HG03108 (cell line): ENCODE data around the gene VAMP8.
"Not testable (repeated sequence)": the region's sequence is repeated elsewhere in the genome, so short reads cannot be mapped to it uniquely, and the experiment has no call there.

ENCODE experiments used
- ATAC-seq: cut with Tn5 transposase; IDR thresholded peaks from one replicate; pipeline ENCODE4 v1.9.1; 2021; ENCODE audit warnings: moderate library complexity; ENCODE audit not compliant: unreplicated experiment

The VAMP8 gene

DNA sequence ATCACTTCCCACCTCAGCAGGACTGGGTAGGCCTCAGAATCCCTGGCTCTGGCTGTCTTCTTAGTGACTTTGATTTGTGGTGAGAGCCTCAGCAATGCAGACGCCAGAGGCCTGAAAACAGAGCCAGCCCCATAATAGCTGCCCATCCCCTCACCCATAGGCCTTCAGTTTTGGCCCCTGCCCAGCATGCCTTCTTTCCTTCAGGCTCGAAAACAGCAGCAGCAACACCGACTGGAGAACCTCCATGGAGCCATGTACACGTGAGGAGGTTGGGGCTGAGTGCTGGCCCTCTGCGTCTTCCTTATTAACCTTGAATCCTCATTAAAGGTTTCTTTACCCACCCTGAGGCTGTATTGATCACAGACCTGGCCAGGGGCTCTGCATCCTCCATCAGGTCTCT lies 19.9 kb downstream of the VAMP8 start:
- ATAC-seq = no peak

DNA sequence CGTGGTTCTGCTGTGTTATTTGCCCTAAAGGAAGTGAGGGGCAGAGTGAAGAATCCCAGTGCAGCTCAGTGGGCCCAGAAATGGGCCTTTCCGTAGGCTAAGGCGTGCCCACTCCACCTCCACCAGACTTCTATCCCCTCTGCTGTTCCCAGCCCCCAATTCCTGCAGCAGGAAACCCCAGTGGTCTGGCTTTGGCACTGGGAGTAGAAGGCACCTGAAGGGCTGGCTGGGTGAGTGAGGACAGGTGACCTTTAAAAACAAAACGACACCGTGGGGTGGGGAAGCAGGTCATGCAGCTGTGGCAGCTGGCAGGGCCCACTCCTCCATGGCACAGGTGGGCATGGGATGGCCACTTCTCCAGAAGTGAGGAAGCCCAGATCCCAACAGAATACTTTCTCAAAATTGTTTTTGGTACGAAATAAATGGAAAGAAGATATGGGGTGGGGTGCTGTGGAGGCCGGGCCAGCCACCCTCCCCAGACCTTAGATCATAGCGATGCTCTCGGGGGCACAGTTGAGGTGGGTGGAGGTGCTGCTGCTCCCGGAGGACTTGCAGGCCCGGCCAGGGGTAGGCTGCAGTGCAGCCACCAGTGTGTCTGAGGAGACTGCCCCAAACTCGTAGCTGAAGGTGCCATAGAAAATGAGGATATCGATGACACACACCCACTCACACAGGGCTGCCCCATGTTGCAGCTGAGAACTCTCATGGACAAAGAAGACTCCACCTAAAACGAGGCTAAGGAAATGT lies 21.4 kb downstream of the VAMP8 start:
- ATAC-seq = no peak

DNA sequence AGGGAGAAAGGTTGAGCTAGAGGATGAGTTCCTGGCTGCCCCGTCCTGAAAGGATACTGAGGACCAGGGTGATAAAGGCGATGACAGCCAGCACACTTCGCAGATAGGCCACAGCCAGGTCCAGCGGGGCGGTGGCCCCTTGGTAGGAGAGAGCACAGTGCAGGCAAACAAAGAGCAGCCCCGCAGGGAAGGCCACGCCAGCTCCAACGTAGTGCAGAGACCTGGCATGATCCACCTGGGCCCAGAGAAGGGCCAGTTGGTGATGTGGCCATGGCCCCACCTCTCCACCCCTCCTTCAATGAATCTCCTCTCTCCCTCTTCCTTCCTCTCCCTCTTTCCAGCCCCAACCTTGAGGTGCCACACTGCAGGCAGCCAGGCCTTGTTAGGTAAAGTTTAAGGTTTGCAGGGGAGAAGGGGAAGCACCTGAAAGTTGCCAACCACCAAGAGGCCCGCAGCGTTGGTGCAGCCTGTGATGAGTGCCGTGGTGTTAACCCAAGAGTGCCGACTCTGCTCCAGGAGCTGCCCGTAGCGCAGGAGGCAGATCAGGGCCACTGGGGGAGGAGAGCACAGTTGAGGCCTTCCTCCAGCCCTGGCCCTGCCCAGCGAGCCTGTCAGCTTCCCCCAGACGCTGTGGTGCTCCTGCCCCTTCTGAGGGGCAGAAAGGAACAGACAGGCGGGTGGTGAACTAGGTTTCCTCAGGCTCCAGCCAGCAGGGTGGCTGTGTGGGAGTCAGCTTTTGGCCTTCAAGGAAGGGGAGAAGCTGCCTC lies 22.3 kb downstream of the VAMP8 start:
- no peak for ATAC-seq

DNA sequence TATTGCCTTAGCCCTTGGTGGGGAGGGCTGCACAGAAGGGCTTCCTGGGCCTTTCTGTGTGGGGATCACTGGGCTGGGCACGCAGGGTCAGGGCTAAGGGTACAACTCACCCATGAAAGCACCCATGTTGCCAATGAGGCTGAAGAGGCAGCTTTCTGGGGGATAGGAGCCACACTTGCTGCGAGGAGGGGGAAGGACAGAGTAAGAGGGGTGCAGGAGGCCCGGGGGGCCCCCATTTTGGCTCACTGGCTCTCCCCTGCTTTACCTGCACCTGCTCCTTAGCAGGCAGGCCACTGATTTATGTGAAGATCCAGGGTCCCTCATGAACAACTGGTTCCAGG lies 22.8 kb downstream of the VAMP8 start:
- ATAC-seq = no peak

DNA sequence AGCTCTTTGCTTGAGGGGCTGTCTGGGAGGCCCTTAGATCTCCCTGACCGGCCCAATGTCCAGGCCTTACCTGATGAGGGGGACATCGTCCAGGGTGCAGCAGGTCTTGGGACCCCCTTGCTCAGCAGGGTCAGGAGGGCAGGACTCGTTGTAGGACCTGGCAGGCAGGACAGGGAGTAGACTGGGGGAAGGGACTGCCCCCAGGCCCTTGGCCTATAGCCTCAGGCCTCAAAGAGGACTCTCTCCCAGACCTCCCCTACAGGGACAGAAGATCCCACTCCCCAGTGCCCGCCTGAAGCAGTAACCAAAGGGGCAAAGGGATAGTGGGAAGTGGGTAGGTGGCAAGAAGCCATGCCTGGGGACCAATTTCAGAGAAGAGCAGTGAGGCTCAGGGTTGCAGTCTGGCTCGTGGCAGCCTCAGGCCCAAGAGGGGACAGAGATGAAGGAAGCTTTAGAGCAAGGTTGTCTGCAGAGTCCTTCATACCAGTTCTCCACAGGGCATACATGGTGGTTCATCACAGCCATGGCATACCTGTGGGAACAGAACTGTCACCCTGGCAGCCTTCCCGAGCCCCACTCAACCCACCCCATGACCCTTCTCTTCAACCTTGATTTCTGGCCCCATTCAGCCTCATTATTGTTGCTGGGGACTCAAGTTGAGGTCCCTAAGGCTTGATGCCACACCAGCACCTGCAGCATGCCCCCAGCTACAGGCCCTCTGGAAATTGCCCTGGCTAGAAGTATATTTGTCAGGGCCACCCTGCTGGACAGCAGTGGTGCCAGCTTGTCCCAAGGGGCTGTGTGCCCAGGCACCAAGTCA lies 23.8 kb downstream of the VAMP8 start:
- ATAC-seq = no peak

DNA sequence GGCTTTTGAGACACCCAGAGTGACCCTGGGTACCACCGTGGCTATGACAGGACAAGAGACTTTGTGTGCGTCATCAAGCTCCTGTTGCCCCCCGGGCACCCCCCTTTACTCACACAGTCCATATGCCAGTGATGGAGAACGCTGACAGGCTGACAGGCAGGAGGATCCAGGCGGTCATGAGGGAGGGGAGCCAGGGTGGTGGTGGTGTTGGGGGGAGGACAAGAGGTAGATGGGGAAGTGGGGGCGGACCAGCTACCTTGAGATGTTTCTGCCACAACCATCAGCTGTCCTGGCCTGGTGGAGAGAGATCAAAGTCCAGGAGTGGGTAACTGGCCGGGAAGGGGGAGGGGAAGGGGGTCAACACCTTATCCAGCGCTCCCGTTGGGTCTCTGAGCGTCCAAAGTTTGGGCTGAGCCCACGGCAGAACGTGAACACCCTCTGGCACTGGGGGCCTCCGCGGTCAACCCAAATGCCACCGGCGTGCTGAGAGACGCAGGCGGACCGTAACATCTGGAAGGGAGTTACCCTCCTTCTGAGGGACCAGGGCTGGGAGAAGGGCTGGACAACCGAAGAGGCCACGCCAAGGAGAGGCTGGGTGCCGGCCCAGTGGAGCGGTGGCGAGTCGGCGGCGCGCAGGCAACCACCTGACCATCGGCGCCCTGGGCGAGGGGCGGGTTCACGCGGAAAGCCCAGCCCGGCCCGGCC lies 24.5 kb downstream of the VAMP8 start:
- ATAC-seq = peak; percentile 23

DNA sequence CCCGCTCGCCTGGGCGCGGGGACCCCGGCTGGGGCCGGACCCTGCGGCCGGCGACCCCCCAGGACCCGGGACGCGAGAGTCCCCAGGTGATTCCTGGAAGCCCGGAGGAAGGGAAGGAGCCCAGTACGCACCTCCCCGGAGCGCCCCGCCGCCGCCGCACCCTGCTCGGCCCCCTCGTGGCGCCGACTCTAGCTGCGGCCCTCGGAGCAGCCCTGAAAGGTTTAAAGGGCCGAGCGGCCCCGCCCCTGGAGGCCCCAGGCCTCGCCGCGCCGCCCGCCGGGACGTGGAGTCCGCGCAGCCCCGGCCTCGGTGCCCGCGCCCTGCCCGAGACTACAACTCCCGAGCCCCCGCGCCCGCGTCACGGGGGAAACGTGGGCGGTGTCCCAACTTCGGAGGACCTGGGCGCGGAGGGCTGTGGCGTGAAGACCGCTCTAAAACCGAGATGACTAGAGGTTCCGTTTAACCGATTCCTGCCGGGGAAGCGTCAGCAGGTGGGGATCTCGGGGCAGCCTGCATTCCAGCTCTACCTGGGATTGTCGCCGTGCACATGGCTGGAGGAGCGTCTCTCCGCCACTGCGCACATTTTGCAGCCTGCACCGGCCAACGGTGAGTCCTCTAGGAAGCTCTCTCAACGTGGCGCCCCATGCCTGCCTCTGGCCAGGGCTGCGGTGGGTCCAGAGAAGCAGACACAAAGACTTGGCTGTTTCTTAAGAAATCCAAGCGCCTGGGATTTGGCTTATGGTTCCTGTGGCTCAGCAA lies 25.3 kb downstream of the VAMP8 start, which contains the start of gene TMEM150A:
Gene TMEM150A, minus strand, starts transcription at position 223 of the 759 bp plus-strand sequence. CDS start 750 bp downstream, outside the sequence.
- ATAC-seq = peak; percentile 96

DNA sequence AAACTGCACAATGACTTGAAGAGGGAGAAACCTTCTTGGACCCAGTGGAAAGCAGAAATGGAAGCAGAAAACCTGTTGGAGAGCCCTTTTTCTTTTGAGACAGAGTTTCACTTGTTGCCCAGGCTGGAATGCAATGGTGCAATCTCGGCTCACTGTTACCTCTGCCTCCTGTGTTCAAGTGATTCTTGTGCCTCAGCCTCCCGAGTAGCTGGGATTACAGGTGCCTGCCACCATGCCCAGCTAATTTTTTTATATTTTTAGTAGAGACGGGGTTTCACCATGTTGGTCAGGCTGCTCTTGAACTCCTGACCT lies 26.7 kb downstream of the VAMP8 start:
- not testable (repeated sequence) for ATAC-seq

DNA sequence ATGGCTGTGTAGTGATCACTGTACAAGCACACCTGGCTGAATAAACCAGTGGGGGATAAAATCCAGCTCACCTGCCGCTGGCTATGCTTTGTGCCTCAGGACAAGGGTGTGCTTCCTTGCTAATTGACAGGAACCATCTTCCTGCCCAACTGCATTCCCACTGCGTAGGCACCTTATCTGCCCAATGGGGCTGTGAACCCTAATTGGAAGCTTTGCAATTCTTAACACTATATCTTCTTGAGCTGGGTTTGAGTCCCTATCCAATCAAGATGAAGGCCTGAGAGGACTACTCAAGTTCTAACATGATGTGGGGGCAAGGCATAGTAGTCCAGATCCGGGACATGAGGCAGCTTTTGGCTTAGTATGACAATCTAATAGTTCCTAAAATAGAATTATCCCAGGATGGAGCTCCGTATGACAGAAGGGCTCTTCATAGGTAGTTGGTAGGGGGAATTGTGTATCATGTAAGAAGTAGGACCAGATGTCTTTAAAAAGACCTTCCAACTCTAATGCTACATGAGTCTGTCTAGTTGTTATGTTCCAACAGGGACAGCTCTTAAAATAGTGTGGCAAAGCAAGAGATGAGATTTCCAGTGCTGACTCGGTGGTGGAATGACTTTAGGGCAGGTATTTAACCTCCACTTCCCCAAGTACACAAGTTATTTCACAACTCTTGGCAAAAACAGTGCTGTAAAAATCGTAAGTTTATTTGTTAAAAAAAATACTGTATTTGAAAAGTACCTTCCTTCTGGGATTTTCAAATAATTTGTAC lies 27.4 kb downstream of the VAMP8 start:
- ATAC-seq = no peak

DNA sequence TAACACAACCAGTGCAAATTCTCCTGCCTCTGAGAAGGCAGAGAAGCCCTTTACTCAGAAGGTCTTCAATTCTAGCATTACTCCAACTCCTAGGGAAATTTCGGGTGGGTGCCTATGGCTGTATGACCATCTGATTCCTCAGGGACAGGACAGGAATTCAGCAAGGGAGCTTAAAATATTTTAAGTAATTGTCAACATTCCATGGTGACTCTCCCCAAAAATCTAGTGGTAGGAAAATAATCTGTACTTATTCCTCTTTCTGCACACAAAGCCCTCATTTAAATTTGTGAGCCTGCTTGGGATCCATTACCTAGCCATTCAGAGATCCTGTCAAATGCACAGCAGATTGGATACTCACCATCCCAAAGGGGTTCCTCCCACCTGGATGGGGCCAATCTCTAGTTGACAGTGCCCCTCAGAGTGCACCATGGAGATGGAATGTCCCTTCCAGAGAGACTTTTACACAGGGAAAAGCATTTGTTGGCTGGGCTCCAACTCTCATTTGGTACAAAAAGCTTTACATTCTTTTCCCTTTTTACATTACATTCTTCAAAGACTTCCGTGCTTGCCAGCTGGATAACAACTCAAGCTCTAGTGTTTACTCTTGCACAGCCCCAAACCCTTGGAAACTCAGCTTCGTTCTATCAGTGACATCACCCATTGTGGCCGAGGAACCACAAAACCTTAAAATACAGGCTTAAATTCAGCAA lies 28.2 kb downstream of the VAMP8 start:
- ATAC-seq = no peak

DNA sequence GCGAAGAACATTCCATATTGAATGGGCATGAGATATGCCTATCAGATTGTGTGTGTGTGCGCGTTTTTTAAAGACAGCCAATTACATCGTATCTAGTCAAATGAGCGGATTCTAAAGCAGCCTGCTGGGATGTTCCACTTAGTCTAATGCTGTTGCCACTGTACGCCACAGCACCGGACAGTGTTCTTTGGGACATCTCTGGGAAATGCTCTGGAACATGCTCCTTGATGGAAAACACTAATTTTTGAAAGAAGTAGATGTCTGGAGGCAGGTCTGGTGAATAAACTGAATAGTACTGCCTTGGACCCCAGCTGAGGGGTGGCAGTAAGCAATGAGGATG lies 28.7 kb downstream of the VAMP8 start:
- no peak for ATAC-seq

DNA sequence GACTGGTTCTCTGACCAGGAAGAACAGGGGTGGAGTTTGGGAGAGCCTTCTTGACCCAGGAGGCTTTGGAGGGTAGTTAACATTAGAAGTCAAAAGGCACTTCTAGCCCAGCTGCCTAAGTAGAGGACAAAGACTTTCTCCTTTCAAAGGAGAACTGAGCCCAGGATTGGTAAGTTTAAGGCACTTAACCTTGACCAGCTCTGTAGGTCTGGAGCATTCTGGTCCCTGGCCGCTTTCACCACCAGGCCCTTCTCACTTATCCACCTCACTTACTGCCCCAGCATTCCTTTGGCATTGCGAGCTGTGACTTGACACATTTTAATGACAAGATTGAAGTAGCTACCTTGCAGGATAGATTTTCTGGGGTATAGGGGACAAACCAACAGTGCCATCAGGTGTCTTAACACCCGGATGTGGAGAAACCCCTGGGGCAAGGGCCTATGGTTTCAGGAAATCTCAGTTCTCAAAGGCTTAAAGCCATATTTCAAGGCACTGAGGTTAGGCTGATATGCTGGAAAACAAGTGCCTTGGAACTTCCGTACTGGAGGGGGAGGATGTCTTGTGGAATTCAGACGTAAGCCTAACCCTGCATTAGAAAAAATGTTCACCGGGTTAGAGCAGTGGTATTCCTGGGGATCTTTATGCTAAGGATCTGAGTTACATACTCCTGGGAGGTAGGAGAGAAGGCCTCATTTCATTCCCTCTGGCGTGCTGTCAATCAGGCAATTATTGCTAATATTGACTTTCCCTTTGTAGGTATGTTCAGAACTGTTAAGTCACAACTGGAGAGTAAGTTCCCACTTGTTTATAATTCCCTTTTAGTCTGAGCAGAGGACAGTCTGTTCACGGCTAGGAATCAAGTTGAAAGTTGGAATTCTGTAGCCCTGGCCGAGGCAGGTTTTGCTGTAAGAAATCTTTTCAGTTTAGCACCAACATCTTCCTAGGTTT lies 30.2 kb downstream of the VAMP8 start:
- no peak for ATAC-seq

DNA sequence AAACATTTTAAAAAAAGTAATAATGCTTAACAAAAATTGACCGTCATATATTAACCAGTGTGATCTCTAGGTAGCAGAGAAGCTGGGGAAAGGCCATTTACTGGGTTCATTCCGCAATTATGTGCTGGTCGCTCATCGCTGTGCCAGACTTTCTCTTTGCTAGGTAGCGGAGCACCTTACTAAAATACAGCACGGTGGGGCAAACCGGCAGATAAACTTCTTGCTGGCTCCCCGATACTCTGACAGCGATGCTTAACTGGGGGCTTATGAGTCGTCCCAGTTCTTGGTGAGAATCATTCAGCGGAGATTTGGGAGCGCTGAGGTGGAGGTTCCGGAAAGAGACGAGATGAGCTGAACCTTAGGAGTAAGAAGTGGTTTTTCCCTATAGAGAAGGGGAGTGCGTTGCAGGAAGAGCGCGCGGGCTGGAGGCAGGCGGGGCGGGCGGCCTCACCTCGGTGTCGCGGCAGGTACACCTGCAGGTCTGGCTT lies 33.9 kb downstream of the VAMP8 start:
- no peak for ATAC-seq

DNA sequence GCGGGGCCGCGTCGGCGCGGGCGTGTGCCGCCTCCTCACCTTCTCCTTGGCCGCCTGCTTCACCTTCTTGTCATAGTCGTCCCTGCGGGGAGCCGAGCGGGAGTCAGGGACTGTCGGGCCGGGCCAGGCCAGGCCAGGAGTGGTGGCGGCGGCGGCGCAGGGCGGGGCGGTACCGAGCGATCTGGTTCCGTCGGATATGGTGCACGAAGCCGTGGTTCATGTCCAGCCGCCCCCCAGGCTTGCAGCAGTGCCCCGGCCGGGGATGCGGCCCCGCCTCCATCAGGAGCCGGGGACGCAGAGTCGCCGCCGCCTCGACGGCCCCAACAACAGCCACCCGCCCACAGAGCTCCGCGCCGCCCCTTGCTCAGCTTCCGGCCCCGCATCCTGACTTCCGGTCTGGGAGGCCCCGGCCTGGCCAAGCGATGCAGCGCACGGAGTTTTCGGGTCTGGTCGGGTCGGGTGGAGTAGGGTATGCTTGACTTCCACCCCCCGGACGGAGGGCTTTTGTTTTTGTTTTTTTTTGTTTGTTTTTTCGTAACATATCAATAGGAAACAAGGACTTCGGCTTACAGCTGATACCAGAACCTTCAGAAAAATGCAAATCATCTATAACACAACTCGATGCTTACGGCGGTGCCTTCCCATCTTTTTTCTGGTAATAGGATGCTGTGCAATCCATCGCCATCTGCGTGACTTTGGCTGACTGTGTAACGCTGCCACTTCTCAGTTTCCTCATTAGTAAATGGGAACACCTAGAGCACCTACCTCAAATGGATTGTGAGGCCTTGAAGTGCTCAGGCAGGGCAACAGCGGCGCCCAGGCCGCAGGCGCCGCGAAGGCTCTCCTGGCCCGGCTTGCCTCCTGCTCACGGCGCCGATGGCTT lies 34.6 kb downstream of the VAMP8 start, which contains the start of gene C2orf68:
Gene C2orf68, minus strand, starts transcription at position 362 of the 883 bp plus-strand sequence. Its CDS starts 82 bp downstream, at position 280.
- ATAC-seq = peak; percentile 69

DNA sequence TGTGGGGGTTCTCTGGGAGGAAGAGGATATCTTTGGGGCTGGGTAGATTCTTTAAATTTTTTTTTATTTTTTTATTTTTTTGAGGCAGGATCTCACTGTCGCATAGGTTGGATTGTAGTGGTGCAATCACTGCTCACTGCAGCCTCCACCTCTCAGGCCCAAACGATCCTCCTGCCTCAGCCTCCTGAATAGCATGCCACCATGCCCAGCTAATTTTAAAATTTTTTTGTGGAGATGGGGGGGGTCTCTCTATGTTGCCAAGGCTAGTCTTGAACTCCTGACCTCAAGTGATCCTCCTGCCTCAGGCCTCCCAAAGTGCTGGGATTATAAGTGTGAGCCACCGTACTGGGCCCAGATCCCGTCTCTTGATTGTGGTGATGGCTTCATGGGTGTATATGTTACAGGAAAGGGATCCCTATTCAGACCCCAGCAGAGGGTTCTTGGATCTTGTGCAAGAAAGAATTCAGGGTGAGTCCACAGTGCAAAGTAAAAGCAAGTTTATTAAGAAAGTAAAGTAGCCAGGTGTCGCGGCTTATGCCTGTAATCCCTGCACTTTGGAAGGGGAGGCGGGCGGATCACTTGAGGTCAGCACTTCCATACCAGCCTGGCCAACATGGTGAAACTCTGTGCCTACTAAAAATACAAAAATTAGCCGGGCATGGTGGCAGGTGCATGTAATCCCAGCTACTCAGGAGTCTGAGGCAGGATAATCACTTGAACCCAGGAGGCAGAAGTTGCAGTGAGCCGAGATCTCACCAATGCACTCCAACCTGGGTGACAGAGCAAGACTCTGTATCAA lies 36.5 kb downstream of the VAMP8 start:
- ATAC-seq = no peak

DNA sequence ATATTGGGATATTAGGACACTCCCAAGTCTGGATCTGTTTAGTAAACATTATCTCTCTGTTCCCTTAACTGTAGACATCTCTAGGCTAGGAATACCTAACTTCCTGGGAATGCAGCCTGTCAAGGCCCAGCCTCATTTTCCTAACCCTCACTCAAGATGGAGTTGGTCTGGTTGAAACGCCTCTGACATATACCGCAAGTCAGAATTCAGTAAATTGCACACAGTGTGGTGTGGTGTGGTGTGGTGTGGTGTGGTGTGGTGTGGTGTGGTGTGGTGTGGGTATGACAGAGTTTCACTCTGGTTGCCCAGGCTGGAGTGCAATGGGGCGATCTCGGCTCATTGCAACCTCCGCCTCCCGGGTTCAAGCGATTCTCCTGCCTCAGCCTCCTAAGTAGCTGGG lies 37.4 kb downstream of the VAMP8 start:
- not testable (repeated sequence) for ATAC-seq
